Measurements from ENCODE around the gene PSMA5. TPM values are rescaled to one million over a fixed set of nuclear protein-coding genes. Genes with fewer than 3 reads are reported as not detected.
"Not testable (repeated sequence)": the region's sequence is repeated elsewhere in the genome, so short reads cannot be mapped to it uniquely, and the experiment has no call there.

The PSMA5 gene
- total and polyA plus RNA-seq, 12 donors, result 22.7 to 94.6 (median 59.2) TPM

DNA sequence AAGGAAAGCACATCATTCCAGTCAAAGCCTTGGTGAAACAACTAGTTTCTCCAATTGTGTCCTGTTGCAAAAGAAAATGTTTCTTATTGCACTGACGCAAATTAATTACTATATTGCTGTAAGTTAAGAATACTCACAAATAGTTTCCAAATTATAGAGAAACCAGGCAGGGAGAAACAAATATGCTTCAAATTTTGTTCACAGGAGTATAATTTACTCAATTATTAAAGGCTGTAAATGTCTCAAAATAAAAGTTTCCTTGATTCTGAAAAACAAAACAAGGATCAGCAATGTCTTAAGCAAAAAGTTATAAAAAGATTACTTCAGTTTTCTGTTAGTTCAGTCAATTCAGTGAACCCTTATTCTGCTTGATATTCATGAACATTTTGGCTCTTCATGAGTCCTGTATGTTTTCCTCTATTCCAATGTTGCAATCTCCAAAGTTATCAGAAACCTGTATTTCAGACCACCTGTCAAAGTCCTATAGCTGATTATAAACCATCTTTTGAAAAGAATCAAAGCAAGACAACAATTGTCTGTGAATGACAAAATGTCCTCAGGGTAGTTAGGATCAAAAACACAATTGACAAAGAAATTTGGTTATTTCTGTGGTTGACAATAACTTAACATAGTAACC lies 28.4 kb upstream of the PSMA5 start:
- no peaks in the 10 kb centered on the region for H3K4me1 ChIP-seq
- peaks cover 0 to 18% (median 0%) of the 10 kb centered on the region in 11 donors for H3K9me3 ChIP-seq
- no peak overlapping the region for H3K27ac ChIP-seq
- TF ChIP-seq, protein P1, sequence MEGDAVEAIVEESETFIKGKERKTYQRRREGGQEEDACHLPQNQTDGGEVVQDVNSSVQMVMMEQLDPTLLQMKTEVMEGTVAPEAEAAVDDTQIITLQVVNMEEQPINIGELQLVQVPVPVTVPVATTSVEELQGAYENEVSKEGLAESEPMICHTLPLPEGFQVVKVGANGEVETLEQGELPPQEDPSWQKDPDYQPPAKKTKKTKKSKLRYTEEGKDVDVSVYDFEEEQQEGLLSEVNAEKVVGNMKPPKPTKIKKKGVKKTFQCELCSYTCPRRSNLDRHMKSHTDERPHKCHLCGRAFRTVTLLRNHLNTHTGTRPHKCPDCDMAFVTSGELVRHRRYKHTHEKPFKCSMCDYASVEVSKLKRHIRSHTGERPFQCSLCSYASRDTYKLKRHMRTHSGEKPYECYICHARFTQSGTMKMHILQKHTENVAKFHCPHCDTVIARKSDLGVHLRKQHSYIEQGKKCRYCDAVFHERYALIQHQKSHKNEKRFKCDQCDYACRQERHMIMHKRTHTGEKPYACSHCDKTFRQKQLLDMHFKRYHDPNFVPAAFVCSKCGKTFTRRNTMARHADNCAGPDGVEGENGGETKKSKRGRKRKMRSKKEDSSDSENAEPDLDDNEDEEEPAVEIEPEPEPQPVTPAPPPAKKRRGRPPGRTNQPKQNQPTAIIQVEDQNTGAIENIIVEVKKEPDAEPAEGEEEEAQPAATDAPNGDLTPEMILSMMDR (IDR thresholded peaks at IDR 0.05), result no peak
- ATAC-seq (no peak), DNase-seq (no peak)
- intact Hi-C loops (cut with DNase I), result no loop called here
- H3K4me3 ChIP-seq, result no peak overlapping the region
- H3K36me3 ChIP-seq, result no peaks in the 10 kb centered on the region
- peaks cover 0 to 34% (median 5%) of the 10 kb centered on the region in 7 donors for H3K27me3 ChIP-seq
- WGBS, 2 donors, result 93 to 98% methylated on average over 1 of the region's 1 CpG

DNA sequence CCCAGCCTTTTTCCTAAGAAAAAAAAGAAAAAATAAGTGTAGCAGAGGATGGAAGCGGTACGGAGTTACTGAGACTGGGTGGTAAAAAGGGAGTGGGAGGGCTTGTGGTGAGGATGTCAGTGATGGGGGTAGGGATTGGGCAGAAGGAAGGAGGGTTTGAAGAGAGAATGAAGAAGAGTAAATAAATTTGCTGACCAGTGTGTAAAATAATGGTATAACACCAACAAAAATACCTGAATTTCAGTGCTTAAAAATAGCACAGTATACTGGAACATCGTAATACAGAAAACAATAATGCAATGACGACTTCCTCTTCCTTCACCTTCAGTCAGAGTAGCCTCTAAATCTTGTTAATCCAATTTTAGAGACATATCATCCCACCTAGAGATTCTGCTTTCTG lies 21.3 kb upstream of the PSMA5 start:
- DNase-seq (no peak), ATAC-seq (no peak)
- no peaks in the 10 kb centered on the region for H3K4me1 ChIP-seq
- WGBS, 2 donors, result 63 to 67% methylated on average over 4 of the region's 4 CpGs
- H3K4me3 ChIP-seq, result no peak overlapping the region
- intact Hi-C loops (cut with DNase I), result no loop called here
- H3K36me3 ChIP-seq, result no peaks in the 10 kb centered on the region
- H3K9me3 ChIP-seq, result no peaks in the 10 kb centered on the region
- peaks cover 0 to 69% (median 26%) of the 10 kb centered on the region in 7 donors for H3K27me3 ChIP-seq
- no peak overlapping the region for H3K27ac ChIP-seq
- TF ChIP-seq, protein P1 (IDR thresholded peaks at IDR 0.05), result no peak

DNA sequence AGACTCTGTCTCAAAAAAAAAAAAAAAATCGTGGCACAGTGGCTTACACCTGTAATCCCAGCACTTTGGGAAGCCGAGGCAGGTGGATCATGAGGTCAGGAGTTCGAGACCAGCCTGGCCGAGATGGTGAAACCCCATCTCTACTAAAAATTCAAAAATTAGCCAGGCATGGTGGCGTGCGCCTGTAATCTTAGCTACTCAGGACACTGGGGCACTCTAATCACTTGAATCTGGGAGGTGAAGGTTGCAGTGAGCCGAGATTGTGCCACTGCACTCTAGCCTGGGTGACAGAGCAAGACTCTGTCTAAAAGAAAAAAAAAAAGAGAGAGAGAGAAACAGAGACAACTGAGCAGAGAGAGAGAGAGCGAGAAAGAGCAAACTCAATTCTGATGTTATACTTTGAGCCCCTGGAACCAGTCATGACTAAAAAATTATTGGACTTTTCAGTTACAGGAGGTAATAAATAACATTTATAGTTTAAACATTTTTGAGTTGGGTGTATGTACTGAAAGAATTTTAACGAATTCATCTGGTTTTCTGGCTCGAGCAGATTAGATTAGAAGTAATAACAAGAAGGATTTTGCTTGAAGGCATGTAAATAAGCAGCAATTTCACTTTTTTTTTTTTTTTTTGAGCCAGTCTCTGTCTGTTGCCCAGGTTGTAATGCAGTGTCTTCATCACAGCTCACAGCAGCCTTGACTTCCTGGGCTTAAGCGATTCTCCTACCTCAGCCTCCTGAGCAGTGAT lies 19.9 kb upstream of the PSMA5 start:
- H3K36me3 ChIP-seq; H3K9me3 ChIP-seq; H3K4me3 ChIP-seq; DNase-seq; intact Hi-C loops (cut with DNase I); H3K27ac ChIP-seq; H3K4me1 ChIP-seq; ATAC-seq: not testable (repeated sequence)
- 73 to 78% methylated on average over 11 of the region's 11 CpGs for WGBS, 2 donors
- peaks cover 0 to 79% (median 26%) of the 10 kb centered on the region in 7 donors for H3K27me3 ChIP-seq

DNA sequence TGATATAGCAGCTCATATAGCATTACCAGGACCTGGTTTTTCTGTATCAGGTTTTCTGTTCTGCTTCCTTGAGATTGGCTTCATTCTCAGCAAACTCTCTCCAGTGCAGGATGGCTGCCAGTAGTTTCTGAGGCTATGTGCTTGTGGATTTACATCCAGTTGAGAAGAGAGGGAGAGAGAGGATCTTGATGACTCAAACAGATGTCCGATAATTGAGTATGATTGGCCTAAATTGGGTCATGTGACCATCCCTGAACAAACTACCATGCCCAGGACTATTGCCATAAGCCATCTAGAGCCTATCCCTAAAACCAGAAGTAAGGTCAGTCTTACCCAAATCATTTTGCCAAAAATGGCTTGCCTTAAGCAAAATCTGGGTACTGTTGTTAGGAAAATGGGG lies 18.1 kb upstream of the PSMA5 start:
- Histone ChIP-seq H3K4me3 (no peak overlapping the region), H3K4me1 (peaks cover 0 to 3% (median 0%) of the 10 kb centered on the region in 9 donors), H3K27me3 (peaks cover 0 to 70% (median 21%) of the 10 kb centered on the region in 7 donors), H3K27ac (no peak overlapping the region), H3K36me3 (no peaks in the 10 kb centered on the region), H3K9me3 (no peaks in the 10 kb centered on the region)
- intact Hi-C loops (cut with DNase I), result no loop called here
- WGBS, 2 donors, result 78 to 89% methylated on average over 1 of the region's 1 CpG
- TF ChIP-seq, protein P1 (IDR thresholded peaks at IDR 0.05), result no peak
- DNase-seq (no peak), ATAC-seq (no peak)

DNA sequence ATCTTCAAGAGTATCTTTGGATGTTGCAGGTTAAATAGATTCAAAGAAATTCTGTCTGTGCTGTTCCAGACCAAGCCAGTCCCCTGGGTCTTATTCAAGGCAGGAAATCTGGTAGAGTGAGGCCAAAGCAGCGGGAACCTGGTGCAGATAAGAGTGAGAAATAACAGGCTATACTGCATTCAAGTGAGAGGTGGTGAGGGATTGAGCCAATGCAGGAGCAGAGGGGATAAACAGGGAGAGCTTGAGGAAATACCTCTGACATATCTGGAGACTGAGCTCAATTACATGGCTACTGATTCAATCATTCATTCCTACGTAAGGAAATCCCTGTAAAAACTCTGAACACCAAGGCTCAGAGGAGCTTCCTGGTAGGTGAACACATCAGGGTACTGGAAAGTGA lies 17.2 kb upstream of the PSMA5 start:
- no peak for DNase-seq
- ATAC-seq, result no peak
- Histone ChIP-seq H3K36me3 (no peaks in the 10 kb centered on the region), H3K27me3 (peaks cover 0 to 62% (median 20%) of the 10 kb centered on the region in 7 donors), H3K4me3 (no peak overlapping the region), H3K9me3 (no peaks in the 10 kb centered on the region), H3K27ac (no peak overlapping the region), H3K4me1 (peaks cover 0 to 12% (median 0%) of the 10 kb centered on the region in 9 donors)
- intact Hi-C loops (cut with DNase I), result no loop called here
- TF ChIP-seq, protein P1 (IDR thresholded peaks at IDR 0.05), result no peak
- WGBS, 2 donors, result 29 to 38% methylated on average over 2 of the region's 2 CpGs

Measured in heart right ventricle (tissue), 16 donors.